Measurements from ENCODE around the gene GSC2.

The GSC2 gene

GRCh38 chr22:19168088-19168890, 18.2 kb upstream of the GSC2 start:
- Histone ChIP-seq H3K9me3 (ENCODE audit: insufficient read depth, low read depth, low read length) (no peaks in the 10 kb centered on the region), H3K27me3 (ENCODE audit: insufficient read depth, low read length, poor library complexity, severe bottlenecking) (no peaks in the 10 kb centered on the region), H3K79me2 (ENCODE audit: insufficient read depth, low read length) (peaks cover 18% of the 10 kb centered on the region), H3K4me3 (ENCODE audit: low read length, poor library complexity, severe bottlenecking) (no peak overlapping the region), H3K9ac (ENCODE audit: low read depth, low read length, poor library complexity, severe bottlenecking) (no peak overlapping the region), H3K9me2 (replicated peaks; ENCODE audit: low read depth, low read length) (no peaks in the 10 kb centered on the region), H3K4me1 (ENCODE audit: insufficient read depth, low read length, poor library complexity, severe bottlenecking) (peaks cover 22% of the 10 kb centered on the region), H3K4me2 (ENCODE audit: low read depth, low read length, poor library complexity, severe bottlenecking) (no peak overlapping the region), H2AFZ (ENCODE audit: low read length) (no peak overlapping the region), H3F3A (ENCODE audit: low read depth) (no peaks in the 10 kb centered on the region), H4K20me1 (ENCODE audit: insufficient read depth, low read length, poor library complexity, severe bottlenecking) (peaks cover 14% of the 10 kb centered on the region), H3K36me3 (ENCODE audit: insufficient read depth, low read length) (no peaks in the 10 kb centered on the region)
- TF ChIP-seq EZH2phosphoT487 (IDR thresholded peaks at IDR 0.05; ENCODE audit: borderline replicate concordance) = no peak
- TF ChIP-seq, protein P1, sequence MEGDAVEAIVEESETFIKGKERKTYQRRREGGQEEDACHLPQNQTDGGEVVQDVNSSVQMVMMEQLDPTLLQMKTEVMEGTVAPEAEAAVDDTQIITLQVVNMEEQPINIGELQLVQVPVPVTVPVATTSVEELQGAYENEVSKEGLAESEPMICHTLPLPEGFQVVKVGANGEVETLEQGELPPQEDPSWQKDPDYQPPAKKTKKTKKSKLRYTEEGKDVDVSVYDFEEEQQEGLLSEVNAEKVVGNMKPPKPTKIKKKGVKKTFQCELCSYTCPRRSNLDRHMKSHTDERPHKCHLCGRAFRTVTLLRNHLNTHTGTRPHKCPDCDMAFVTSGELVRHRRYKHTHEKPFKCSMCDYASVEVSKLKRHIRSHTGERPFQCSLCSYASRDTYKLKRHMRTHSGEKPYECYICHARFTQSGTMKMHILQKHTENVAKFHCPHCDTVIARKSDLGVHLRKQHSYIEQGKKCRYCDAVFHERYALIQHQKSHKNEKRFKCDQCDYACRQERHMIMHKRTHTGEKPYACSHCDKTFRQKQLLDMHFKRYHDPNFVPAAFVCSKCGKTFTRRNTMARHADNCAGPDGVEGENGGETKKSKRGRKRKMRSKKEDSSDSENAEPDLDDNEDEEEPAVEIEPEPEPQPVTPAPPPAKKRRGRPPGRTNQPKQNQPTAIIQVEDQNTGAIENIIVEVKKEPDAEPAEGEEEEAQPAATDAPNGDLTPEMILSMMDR (conservative IDR thresholded peaks at IDR 0.05; ENCODE audit: low read length) = no peak

- Histone ChIP-seq H3K79me2 (ENCODE audit: insufficient read depth, low read length) (peaks cover 8% of the 10 kb centered on the region), H2AFZ (ENCODE audit: low read length) (no peak overlapping the region), H3K4me3 (ENCODE audit: low read length, poor library complexity, severe bottlenecking) (no peak overlapping the region), H3K27me3 (ENCODE audit: insufficient read depth, low read length, poor library complexity, severe bottlenecking) (no peaks in the 10 kb centered on the region), H4K20me1 (ENCODE audit: insufficient read depth, low read length, poor library complexity, severe bottlenecking) (peaks cover 6% of the 10 kb centered on the region), H3K9ac (ENCODE audit: low read depth, low read length, poor library complexity, severe bottlenecking) (no peak overlapping the region), H3K9me2 (replicated peaks; ENCODE audit: low read depth, low read length) (no peaks in the 10 kb centered on the region), H3K4me1 (ENCODE audit: insufficient read depth, low read length, poor library complexity, severe bottlenecking) (peaks cover 14% of the 10 kb centered on the region), H3K4me2 (ENCODE audit: low read depth, low read length, poor library complexity, severe bottlenecking) (no peak overlapping the region), H3K36me3 (ENCODE audit: insufficient read depth, low read length) (no peaks in the 10 kb centered on the region), H3K9me3 (ENCODE audit: insufficient read depth, low read depth, low read length) (no peaks in the 10 kb centered on the region), H3F3A (ENCODE audit: low read depth) (no peaks in the 10 kb centered on the region)
- TF ChIP-seq, protein P1 (conservative IDR thresholded peaks at IDR 0.05; ENCODE audit: low read length) = no peak
- TF ChIP-seq EZH2phosphoT487 (IDR thresholded peaks at IDR 0.05; ENCODE audit: borderline replicate concordance) = no peak
Observed at GRCh38 chr22:19167106-19167869, 17.2 kb upstream of the GSC2 start.

- Histone ChIP-seq H3K9me2 (replicated peaks; ENCODE audit: low read depth, low read length) (no peaks in the 10 kb centered on the region), H4K20me1 (ENCODE audit: insufficient read depth, low read length, poor library complexity, severe bottlenecking) (no peaks in the 10 kb centered on the region), H3K4me3 (ENCODE audit: low read length, poor library complexity, severe bottlenecking) (no peak overlapping the region), H3K36me3 (ENCODE audit: insufficient read depth, low read length) (no peaks in the 10 kb centered on the region), H3K4me1 (ENCODE audit: insufficient read depth, low read length, poor library complexity, severe bottlenecking) (peaks cover 10% of the 10 kb centered on the region), H3K79me2 (ENCODE audit: insufficient read depth, low read length) (no peaks in the 10 kb centered on the region), H3K9ac (ENCODE audit: low read depth, low read length, poor library complexity, severe bottlenecking) (no peak overlapping the region), H3K27me3 (ENCODE audit: insufficient read depth, low read length, poor library complexity, severe bottlenecking) (no peaks in the 10 kb centered on the region), H2AFZ (ENCODE audit: low read length) (no peak overlapping the region), H3F3A (ENCODE audit: low read depth) (no peaks in the 10 kb centered on the region), H3K4me2 (ENCODE audit: low read depth, low read length, poor library complexity, severe bottlenecking) (no peak overlapping the region), H3K9me3 (ENCODE audit: insufficient read depth, low read depth, low read length) (no peaks in the 10 kb centered on the region)
- TF ChIP-seq, protein P1 (conservative IDR thresholded peaks at IDR 0.05; ENCODE audit: low read length) = no peak
- TF ChIP-seq EZH2phosphoT487 (IDR thresholded peaks at IDR 0.05; ENCODE audit: borderline replicate concordance) = no peak
Observed at GRCh38 chr22:19166421-19166820, 16.3 kb upstream of the GSC2 start.
